HT1080 (cell line): Measurements from ENCODE around the gene EXOSC7. TPM values are rescaled to one million over a fixed set of nuclear protein-coding genes. Genes with fewer than 3 reads are reported as not detected.
"Not testable (repeated sequence)": the region's sequence is repeated elsewhere in the genome, so short reads cannot be mapped to it uniquely, and the experiment has no call there.

Source experiments
- DNase-seq: peaks from one replicate; pipeline ENCODE4 v3.0.0-alpha.2; 2015; ENCODE audit warnings: low read depth
- polyA plus RNA-seq, 2 experiments: library from polyadenylated mRNA; depleted of rRNA; stranded (reverse); fragments of >200 nt; gene quantifications; 2 replicates each; pipeline ENCODE4 v1.2.3, GENCODE V29; 2015
- total RNA-seq: library from RNA; depleted of rRNA; stranded (reverse); fragments of >200 nt; shearing (Covaris generic); gene quantifications from 2 replicates; pipeline ENCODE4 v1.2.3, GENCODE V29; 2014; rRNA removed

Gene EXOSC7
- 69.1 and 71.0 TPM in 2 replicates for total RNA-seq
- 67.3 and 68.3 TPM in 2 replicates for polyA plus RNA-seq (2015; cell fraction: cytosol; rRNA removed)
- polyA plus RNA-seq (2015; cell fraction: nucleus; rRNA removed): 52.1 and 59.7 TPM in 2 replicates

GRCh38 chr3:44976002-44976815 lies at the start of gene EXOSC7, which contains the start of gene ZDHHC3:
TSS of gene EXOSC7 (plus strand) at chr3:44976244. CDS start at chr3:44976278, 34 bp downstream.
TSS of gene ZDHHC3 (minus strand) at chr3:44976174. CDS start at chr3:44959436, 16,738 bp downstream.
- DNase-seq: peak; percentile 62

DNA sequence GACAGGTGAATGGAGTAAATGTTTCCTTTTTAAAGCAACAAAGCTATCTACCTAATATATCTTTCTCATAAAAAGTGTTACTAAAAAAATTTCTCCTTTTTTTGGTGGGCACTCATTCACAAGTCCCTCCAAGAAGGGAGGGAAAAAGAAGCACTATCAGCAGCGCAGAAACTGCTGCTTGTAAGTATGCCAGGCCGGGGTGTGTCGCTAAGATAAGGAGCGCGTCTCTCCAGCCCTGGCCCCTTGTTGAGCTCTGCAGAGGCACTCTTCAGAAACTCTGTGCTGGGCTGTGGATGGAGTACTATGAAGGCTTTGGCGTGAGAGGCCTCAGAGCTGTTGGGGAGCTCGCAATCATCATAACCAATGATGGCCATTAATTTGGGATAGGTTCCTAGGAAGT lies 49.1 kb upstream of the EXOSC7 start:
- no peak for DNase-seq

DNA sequence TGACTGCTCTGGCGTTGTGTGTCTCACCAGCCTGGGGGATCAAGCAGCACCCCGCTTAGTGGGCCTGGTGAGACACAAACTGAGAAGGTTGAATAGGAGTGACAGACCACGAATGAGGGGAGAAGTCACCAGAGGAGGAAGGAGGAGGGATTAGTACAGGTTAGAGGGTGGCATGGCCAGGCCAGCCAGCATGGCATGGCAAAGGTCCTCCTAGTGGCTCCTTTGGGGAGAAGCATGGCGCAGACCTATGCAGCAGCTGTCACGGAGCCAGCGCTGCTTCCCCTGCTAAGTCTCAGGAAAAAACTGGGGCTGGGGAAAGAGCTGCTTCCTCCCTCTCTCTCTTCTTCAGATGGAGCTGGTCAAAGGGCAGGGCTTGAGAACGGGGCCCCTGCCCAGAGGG lies 48.7 kb upstream of the EXOSC7 start:
- DNase-seq: no peak

DNA sequence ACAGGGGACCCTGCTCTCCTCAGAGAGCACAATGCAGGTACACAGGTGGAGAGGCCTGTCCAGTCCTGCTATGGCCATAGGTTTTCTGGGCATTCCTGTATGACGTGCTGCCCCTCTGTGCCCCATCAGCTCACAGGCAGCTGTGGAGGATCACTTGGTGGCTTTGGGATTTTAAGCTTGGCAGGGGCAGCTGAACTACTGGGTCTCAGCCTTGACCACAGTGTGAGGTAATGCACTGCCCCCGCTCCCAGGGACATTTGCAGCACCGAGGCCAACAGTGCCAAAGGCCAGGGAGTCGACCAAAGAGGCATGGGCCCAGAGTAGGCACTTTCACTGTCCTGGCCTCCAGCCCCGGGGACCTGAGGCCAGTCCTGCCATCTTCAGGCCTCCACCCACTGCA lies 46.3 kb upstream of the EXOSC7 start:
- DNase-seq: no peak

DNA sequence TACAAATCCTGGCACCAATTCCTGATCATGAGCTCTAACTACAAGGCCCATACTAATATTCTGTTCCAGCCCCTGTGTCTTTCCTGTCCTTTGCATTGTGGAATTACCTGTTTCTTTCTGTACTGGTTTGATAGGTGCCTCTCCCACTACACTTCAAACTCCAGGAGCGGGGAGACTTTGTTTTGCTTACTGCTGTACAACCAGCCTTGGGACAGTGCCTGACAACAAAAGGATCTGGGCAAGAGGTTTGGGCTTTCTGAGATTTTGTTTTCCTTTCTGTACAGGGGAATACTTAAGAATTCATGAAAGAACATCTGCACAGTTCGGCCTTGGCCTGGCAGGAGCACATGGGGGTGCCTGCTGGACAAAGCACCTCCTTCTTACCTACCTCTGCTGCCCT lies 45.1 kb upstream of the EXOSC7 start:
- no peak for DNase-seq

- DNase-seq: no peak
Observed at GRCh38 chr3:44931791-44932190, 44.3 kb upstream of the EXOSC7 start.

- DNase-seq: no peak
Observed at GRCh38 chr3:44932271-44932670, 43.8 kb upstream of the EXOSC7 start.

DNA sequence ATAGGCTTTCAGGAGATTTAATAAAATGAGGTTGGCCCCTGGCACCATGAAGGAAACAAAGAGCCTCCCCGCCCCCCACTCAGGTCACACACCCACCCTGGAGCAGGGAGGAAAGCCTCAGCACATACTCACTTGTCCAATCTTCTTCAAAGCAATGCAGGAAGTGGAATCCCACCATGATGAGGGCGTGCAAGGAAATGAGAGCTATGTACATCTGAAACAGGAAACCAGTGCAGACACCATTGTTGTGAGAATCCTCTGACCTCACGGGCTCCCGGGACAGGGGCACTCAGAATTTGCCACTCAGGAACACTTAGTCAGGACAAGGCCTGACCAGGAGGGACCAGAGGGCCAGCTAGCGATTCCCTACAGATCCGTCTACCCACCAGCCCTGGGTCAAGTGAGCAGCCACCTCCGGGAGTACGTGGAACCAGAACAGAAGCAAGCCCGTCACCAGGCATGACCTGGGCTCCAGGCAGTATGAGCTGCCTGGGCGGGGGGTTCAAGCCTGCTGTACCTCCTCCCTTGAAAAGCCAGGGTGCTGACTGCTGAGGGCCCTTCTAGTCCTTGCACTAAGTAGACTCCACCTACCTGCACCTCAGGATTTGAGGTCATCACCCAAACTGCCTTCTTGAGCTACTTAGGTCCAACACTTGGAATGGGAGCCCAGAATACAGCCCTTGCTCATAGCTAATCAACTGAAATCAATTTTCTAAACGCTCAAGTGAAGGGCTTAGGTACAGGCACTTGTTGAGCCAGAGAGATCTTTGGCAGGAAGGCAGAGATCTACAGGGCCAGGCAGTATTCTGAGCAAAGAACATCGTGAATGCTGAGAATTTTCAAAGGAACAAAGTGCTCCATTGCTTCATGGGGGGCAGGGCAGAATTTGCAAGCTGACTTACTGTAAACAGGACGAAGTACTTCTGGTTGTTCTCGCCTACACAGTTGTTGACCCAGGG lies 42.8 kb upstream of the EXOSC7 start:
- DNase-seq: no peak

GRCh38 chr3:44939581-44940036 lies 36.4 kb upstream of the EXOSC7 start:
- DNase-seq: no peak

DNA sequence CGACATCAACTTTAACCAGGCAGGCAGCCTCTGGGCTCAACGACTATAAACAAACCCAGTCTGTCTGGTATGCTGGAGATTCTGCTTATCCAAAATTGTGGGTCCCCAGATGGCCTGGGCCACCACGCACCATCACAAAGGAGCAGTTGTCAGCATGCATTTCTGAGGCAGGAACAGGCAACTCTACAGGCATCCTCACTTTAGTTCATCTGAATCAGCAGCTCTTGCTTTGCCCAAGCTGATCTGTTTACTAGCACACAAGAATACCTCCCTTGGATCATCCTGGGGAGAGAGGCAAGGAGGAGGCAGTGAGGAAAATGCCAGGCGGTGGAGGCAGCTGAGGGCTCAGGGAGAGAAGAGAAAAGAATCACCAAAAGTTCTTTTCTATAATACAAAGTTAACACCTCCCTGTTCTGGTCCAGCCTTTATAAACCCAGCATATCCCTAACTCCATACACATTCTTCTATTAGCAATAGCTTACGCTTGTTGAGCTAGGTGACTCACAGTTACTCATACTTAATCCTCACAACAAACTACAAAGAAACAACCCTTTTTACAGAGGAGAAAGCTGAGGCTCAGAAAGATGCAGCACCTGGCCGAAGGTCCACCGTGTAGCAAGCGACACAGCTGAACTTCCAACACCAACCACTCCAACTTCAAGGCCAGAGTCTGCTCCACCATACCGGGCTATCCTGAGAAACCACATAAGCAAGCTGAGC lies 33.7 kb upstream of the EXOSC7 start:
- peak; percentile 69 for DNase-seq

- DNase-seq: no peak
Observed at GRCh38 chr3:44948239-44948638, 27.8 kb upstream of the EXOSC7 start.

DNA sequence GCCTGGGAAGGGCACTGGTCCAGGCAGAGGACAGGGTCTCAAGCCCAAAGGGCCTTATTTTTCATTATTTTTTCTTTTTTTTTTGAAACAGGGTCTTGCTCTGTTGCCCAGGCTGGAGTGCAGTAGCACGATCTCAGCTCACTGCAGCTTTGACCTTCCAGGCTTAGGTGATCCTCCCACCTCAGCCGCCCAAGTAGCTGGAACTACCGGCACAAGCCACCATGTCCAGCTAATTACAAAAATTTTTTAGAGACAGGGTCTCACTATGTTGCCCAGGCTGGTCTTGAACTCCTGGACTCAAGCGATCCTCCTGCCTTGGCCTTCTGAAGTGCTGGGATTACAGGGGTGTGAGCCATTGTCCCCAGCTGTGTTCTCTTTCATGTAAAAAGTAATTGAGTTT lies 26.3 kb upstream of the EXOSC7 start:
- DNase-seq: not testable (repeated sequence)

DNA sequence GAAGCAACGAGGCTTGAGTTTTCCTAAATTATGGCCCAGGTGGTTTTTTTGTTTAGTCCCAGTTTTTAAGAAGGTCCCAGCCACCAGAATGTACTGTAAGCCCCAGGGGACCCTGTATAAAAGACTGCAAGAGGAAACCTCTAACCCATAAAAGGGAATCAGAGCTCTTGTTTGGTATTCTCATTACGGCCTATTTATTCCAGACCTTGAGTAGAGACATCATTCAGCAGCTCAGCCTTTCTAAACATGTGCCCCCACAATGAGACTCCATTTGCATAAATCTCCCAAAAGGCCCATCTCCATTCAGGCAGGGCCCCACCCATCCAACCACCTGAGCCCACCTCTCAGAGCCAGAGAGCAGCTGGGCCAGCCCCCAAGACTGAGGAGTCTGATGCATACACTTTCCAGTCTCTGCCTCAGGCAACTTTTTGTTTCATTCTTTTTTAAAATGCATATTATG lies 25.7 kb upstream of the EXOSC7 start:
- no peak for DNase-seq

GRCh38 chr3:44952689-44953088 lies 23.4 kb upstream of the EXOSC7 start:
- no peak for DNase-seq

DNA sequence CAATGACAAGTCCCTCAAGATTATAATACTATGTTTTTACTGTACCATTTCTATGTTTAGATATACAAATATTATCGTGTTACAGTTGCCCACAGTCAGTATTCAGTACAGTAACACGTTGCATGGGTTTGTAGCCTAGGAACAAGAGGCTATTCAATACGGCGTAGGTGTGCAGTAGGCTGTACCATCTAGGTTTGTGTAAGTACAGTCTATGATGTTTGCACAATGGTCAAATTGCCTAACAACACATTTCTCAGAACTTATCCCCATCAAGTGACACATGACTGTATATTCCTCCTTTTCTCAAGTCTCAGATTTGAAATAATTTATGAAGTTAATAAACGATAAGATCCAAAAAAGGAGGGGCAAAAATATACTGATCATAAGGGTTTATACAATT lies 21.7 kb upstream of the EXOSC7 start:
- DNase-seq: no peak

GRCh38 chr3:44954962-44955361 lies 21.1 kb upstream of the EXOSC7 start:
- DNase-seq: peak; percentile 79

GRCh38 chr3:44955917-44956316 lies 20.1 kb upstream of the EXOSC7 start:
- no peak for DNase-seq

DNA sequence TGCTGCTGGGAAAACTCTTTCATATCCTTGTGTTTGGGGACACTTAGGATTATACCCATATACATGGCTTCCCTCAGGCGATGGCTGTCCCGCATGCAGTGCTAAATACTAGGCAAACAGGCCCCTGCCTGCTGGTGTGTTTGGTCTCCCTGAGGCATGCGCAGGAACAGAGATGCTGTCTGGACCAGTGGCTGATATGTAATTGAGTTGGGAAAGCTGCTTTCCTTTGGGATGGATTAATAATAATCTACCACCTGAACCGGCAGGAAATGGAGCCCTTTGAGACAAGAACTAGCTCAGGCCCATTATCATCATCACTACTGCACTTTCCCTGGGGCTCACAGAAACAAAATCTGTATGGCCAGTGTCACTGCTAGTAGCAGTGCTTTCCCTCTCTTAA lies 18.1 kb upstream of the EXOSC7 start:
- no peak for DNase-seq

DNA sequence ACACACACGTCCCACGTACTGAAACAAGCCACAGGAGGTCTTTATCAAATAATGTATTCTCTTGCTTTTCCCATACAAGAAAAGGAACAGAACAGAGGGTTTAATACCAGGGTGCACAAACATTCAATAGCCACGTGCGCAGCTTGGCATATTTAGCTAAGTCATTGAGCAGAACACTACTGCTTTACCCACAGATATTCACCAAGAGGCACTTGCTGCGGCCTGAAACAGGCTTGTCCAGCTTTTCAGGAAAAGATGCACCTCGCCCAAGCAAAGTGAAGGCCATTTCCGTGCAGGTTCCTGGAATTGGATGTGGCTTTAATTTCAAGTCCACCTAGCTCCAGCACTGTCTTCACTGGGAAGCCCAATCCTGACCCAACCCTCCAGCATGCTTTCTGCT lies 17.7 kb upstream of the EXOSC7 start:
- no peak for DNase-seq

DNA sequence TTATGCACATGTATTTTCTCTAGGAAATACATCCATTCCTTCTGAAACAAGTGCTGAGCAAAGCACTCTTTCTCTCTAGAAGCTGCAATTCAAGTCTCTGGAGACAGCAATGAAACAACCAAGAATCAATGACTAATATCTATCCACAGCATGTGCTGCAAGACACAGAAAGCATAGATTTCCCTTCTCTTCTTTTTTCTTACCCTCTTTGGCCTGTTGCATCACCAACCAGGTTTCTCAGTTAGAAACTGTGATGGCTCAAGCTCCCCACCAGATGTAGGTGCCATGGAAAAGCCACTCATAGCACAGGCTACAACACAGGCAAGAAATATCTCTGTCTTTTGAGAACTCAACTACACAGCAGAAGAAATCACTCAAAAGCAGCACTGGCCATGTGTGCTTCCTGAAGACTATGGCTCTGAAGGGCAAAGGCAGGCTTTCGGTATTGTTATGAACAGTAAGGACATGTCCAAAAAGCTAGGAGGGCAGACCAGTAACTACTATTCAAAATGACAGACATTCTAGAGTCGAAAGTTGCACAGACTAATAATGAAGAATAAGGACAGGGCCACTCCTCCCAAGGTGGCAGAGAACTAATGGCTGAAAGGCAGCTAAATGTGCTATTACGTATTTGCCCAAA lies 15.5 kb upstream of the EXOSC7 start:
- no peak for DNase-seq

DNA sequence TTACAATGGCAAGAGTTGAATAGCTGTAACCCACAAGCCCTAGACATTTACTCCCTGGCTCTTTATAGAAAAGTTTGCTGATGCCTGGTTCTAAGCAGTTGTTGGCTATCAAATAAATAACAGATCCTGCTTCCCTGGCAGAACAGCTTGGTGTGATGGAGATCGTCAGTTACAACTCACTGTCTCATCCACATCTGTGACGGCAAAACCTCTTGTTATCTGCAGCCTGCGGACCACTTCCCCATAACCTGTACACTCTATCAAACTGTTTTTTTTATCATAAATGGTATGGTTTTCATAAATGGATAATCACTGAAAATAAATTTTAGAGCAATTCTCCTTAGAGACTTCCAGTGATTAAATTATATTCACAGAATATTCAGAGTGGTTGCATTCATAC lies 14.2 kb upstream of the EXOSC7 start:
- DNase-seq: no peak
